WI38 (cell line): ENCODE data around the gene RPS14.

Source experiments
- H3K4me3 ChIP-seq: 2 replicates; pipeline ENCODE4 v1.5.1; 2011; ENCODE audit warnings: low read depth, mild to moderate bottlenecking, control low read depth, low read length
- TF ChIP-seq, protein P1 (sequence below): IDR thresholded peaks from 2 replicates; pipeline ENCODE4 v1.5.1; 2012; ENCODE audit warnings: low read depth, mild to moderate bottlenecking, control low read depth, low read length

Gene RPS14

GRCh38 chr5:150487199-150488061, 37.9 kb upstream of the RPS14 start:
- H3K4me3 ChIP-seq, result peak overlapping the region; percentile 88

GRCh38 chr5:150486402-150487198, 37.1 kb upstream of the RPS14 start:
- H3K4me3 ChIP-seq, result peak overlapping the region; percentile 88
- TF ChIP-seq, protein P1, sequence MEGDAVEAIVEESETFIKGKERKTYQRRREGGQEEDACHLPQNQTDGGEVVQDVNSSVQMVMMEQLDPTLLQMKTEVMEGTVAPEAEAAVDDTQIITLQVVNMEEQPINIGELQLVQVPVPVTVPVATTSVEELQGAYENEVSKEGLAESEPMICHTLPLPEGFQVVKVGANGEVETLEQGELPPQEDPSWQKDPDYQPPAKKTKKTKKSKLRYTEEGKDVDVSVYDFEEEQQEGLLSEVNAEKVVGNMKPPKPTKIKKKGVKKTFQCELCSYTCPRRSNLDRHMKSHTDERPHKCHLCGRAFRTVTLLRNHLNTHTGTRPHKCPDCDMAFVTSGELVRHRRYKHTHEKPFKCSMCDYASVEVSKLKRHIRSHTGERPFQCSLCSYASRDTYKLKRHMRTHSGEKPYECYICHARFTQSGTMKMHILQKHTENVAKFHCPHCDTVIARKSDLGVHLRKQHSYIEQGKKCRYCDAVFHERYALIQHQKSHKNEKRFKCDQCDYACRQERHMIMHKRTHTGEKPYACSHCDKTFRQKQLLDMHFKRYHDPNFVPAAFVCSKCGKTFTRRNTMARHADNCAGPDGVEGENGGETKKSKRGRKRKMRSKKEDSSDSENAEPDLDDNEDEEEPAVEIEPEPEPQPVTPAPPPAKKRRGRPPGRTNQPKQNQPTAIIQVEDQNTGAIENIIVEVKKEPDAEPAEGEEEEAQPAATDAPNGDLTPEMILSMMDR, result no peak

More at GRCh38 chr5:150487199-150488061, 37.9 kb upstream of the RPS14 start:
- TF ChIP-seq, protein P1, result no peak

DNA sequence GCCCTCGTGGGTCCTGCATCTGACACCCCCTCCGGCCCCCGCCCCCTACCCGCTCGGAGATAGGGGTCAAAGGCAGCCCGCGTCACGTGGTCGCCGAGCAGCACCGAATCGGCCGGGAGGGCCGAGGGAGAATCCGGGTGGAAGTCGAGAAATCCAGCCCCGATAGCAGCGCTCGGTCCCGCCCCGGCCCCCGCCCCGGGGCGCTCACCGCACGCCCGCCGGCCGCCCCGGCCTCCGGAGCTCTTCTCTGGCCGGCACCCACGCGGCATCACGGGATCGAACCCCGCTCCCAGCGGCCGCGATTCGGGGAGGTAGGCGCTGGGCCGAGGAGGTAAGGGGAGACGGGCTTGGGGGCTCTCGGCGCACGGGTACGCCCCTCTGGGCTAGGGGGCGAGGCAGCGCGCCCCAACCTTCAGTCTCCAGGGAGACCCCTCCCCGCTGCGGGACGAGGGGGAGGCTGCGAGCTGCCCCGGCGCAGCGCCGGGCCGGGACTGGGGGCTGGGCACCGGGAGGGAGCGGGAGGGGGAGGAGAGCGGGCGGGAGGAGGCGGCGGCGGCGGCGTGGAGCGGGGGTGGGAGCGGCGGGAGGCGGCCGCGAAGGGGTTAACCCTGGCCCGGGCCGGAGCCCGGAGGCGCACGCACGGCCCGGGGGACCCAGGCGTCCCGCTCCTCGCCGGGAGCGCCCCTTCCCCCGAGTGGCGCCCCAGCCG, 36.3 kb upstream of the RPS14 start:
- H3K4me3 ChIP-seq, result peak overlapping the region; percentile 88
- TF ChIP-seq, protein P1, result no peak

DNA sequence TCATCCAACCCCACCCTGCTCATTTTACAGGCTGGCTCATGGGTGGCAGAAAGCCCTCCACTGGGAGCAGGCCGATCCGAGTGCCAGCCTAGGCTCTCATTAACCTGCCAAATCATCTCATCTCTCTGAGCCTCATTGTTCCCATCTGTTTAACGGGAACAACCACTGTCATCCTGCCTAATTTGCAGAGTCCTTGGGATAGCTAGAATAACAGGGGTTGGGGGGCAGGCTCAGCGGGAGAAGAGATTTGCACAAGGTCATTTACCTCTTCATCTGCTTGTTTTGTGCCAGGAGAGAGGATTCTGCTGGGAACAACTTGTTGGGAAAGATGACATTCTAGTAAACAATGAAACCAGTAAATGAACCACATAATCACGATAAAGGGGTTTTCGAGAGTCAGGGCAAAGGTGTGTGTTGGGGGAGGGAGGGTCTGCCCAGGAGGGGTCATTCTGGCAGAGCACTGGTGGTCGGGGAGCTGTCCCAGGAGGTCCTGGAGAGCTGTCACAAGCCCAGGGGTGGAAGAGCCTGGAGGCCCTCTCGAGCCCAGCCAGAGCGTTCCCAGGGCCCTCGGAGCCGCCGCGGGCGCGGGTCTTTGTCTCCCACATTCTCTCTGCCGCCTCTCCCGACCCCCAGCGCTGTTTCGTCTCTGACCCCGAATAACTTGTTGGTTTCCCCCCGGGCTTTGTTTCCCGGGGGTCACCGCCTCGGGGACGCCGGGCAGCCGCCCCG, 35.6 kb upstream of the RPS14 start:
- TF ChIP-seq, protein P1, result no peak
- peak overlapping the region; percentile 88 for H3K4me3 ChIP-seq

DNA sequence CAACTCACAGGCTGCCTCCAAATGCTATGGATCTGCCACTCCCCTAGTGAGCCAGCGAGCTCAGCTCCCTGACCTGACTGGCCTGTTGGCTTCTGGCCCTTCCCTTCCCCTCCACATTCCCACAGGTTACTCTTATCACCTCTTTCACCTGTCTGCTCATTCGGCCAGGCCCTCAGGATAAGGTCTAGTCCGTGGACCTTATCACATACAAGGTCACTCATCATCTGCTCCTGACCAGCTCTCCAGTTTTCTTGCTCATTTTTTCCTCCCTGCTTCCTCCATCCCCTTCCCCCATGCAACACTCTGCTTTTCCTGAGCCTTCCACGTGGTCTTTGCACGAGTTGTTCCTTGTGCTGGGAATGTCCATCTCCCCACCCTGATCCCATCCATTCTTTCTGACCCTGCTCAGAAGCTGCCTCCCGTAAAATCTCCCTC, 32.5 kb upstream of the RPS14 start:
- TF ChIP-seq, protein P1, result no peak
- H3K4me3 ChIP-seq, result no peak overlapping the region

GRCh38 chr5:150481708-150481965, 32.1 kb upstream of the RPS14 start:
- no peak overlapping the region for H3K4me3 ChIP-seq

More at GRCh38 chr5:150481708-150481965, 32.1 kb upstream of the RPS14 start:
- TF ChIP-seq, protein P1, result no peak
